ENCODE measurements around the gene HOTAIR.

DNA sequence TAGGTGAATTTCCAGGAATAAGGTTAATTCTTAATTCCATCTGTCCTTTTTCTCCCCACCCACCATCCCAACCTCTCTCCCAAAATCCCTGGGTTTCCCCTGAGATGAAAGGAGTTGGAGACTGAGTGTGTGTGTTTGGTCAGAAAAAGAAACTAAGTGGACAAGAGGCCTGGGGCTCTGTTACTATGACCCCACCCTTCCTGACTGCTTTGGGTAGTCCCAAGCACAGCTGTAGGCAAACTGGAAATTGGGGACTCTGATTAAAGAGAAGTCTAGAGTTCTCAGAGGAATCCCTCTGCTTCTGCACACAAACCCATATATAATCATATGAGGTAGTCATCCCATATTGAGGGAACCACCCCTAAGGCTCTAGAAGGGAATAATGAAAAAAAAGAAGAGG lies 27.0 kb downstream of the HOTAIR start:
- TF ChIP-seq, protein P1, sequence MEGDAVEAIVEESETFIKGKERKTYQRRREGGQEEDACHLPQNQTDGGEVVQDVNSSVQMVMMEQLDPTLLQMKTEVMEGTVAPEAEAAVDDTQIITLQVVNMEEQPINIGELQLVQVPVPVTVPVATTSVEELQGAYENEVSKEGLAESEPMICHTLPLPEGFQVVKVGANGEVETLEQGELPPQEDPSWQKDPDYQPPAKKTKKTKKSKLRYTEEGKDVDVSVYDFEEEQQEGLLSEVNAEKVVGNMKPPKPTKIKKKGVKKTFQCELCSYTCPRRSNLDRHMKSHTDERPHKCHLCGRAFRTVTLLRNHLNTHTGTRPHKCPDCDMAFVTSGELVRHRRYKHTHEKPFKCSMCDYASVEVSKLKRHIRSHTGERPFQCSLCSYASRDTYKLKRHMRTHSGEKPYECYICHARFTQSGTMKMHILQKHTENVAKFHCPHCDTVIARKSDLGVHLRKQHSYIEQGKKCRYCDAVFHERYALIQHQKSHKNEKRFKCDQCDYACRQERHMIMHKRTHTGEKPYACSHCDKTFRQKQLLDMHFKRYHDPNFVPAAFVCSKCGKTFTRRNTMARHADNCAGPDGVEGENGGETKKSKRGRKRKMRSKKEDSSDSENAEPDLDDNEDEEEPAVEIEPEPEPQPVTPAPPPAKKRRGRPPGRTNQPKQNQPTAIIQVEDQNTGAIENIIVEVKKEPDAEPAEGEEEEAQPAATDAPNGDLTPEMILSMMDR (IDR thresholded peaks at IDR 0.05; ENCODE audit: extremely low read depth in 1 of 2, insufficient read depth in 1 of 2, low read depth in 1 of 2, low read length in 2 of 2), result no peak
- TF ChIP-seq POLR2A (IDR thresholded peaks at IDR 0.05; ENCODE audit: low read depth, low read length) (no peak), POLR2AphosphoS5 (IDR thresholded peaks at IDR 0.05; ENCODE audit: insufficient read depth, low read depth, low read length) (no peak), EZH2 (IDR thresholded peaks at IDR 0.05; ENCODE audit: borderline replicate concordance, low read depth, low read length, severe bottlenecking) (no peak), JUN (IDR thresholded peaks at IDR 0.05; ENCODE audit: borderline replicate concordance, insufficient read depth, insufficient read length, low read depth) (no peak), MYC (IDR thresholded peaks at IDR 0.05; ENCODE audit: low read depth, low read length) (no peak), GATA2 (IDR thresholded peaks at IDR 0.05; ENCODE audit: insufficient read depth, insufficient read length, low read depth, low read length) (no peak), FOS (IDR thresholded peaks at IDR 0.05; ENCODE audit: borderline replicate concordance, insufficient read depth, low read length) (no peak)
- TF ChIP-seq, protein P2, sequence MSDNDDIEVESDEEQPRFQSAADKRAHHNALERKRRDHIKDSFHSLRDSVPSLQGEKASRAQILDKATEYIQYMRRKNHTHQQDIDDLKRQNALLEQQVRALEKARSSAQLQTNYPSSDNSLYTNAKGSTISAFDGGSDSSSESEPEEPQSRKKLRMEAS (IDR thresholded peaks at IDR 0.05; ENCODE audit: insufficient read depth, insufficient read length), result no peak
